Measurements from ENCODE around the gene ZNF253. TPM values are rescaled to one million over a fixed set of nuclear protein-coding genes. Genes with fewer than 3 reads are reported as not detected.

ZNF253 gene
- total RNA-seq, 1 experiment from 2014 or later = 13.7 TPM

GRCh38 chr19:19909654-19910053 lies 44.0 kb downstream of the ZNF253 start:
- H3K36me3 ChIP-seq (ENCODE audit: insufficient read depth, low read length, poor library complexity, severe bottlenecking) = no peaks in the 10 kb centered on the region
- BruUV-seq (replicated peaks) = no TSS peak
- ChIA-PET POLR2A (ENCODE audit: low non-redundant PET) (no interaction called here), CTCF (no interaction called here)
- H3K4me3 ChIP-seq (ENCODE audit: low read depth, low read length, poor library complexity, severe bottlenecking) = no peak overlapping the region
- TF ChIP-seq CTCF (conservative IDR thresholded peaks at IDR 0.05; ENCODE audit: low read depth, low read length) (no peak), EZH2 (IDR thresholded peaks at IDR 0.05; ENCODE audit: borderline replicate concordance, low read depth, low read length, poor library complexity, severe bottlenecking) (no peak)
- no peaks in the 10 kb centered on the region for H3K27me3 ChIP-seq (replicated peaks; ENCODE audit: insufficient read depth, low read depth, low read length, poor library complexity)
- H3K4me1 ChIP-seq (ENCODE audit: insufficient read depth, low read length, poor library complexity, severe bottlenecking) = no peaks in the 10 kb centered on the region
- no peak overlapping the region for H3K27ac ChIP-seq (ENCODE audit: low read depth, low read length, poor library complexity, severe bottlenecking)
- peaks cover 10% of the 10 kb centered on the region for H3K9me3 ChIP-seq (ENCODE audit: low read depth, low read length, poor library complexity, severe bottlenecking)
- no peak for DNase-seq (ENCODE audit: low spot score)
- intact Hi-C loops (cut with micrococcal nuclease; ENCODE audit: unreplicated experiment) = no loop called here

GRCh38 chr19:19911150-19911549 lies 45.5 kb downstream of the ZNF253 start:
- Histone ChIP-seq H3K4me1 (ENCODE audit: insufficient read depth, low read length, poor library complexity, severe bottlenecking) (no peaks in the 10 kb centered on the region), H3K27ac (ENCODE audit: low read depth, low read length, poor library complexity, severe bottlenecking) (no peak overlapping the region), H3K4me3 (ENCODE audit: low read depth, low read length, poor library complexity, severe bottlenecking) (no peak overlapping the region), H3K36me3 (ENCODE audit: insufficient read depth, low read length, poor library complexity, severe bottlenecking) (no peaks in the 10 kb centered on the region), H3K9me3 (ENCODE audit: low read depth, low read length, poor library complexity, severe bottlenecking) (peaks cover 10% of the 10 kb centered on the region), H3K27me3 (replicated peaks; ENCODE audit: insufficient read depth, low read depth, low read length, poor library complexity) (no peaks in the 10 kb centered on the region)
- TF ChIP-seq EZH2 (IDR thresholded peaks at IDR 0.05; ENCODE audit: borderline replicate concordance, low read depth, low read length, poor library complexity, severe bottlenecking) (no peak), CTCF (conservative IDR thresholded peaks at IDR 0.05; ENCODE audit: low read depth, low read length) (no peak)
- DNase-seq (ENCODE audit: low spot score) = no peak
- no TSS peak for BruUV-seq (replicated peaks)
- CTCF ChIA-PET = no interaction called here
- POLR2A ChIA-PET (ENCODE audit: low non-redundant PET) = no interaction called here
- intact Hi-C loops (cut with micrococcal nuclease; ENCODE audit: unreplicated experiment) = no loop called here

- intact Hi-C loops (cut with micrococcal nuclease; ENCODE audit: unreplicated experiment) = no loop called here
- Histone ChIP-seq H3K36me3 (ENCODE audit: insufficient read depth, low read length, poor library complexity, severe bottlenecking) (peaks cover 6% of the 10 kb centered on the region), H3K27ac (ENCODE audit: low read depth, low read length, poor library complexity, severe bottlenecking) (no peak overlapping the region), H3K4me1 (ENCODE audit: insufficient read depth, low read length, poor library complexity, severe bottlenecking) (no peaks in the 10 kb centered on the region), H3K9me3 (ENCODE audit: low read depth, low read length, poor library complexity, severe bottlenecking) (no peaks in the 10 kb centered on the region), H3K27me3 (replicated peaks; ENCODE audit: insufficient read depth, low read depth, low read length, poor library complexity) (no peaks in the 10 kb centered on the region), H3K4me3 (ENCODE audit: low read depth, low read length, poor library complexity, severe bottlenecking) (no peak overlapping the region)
- ChIA-PET CTCF (no interaction called here), POLR2A (ENCODE audit: low non-redundant PET) (no interaction called here)
- BruUV-seq (replicated peaks) = no TSS peak
- TF ChIP-seq CTCF (conservative IDR thresholded peaks at IDR 0.05; ENCODE audit: low read depth, low read length) (no peak), EZH2 (IDR thresholded peaks at IDR 0.05; ENCODE audit: borderline replicate concordance, low read depth, low read length, poor library complexity, severe bottlenecking) (no peak)
- no peak for DNase-seq (ENCODE audit: low spot score)
Observed at GRCh38 chr19:19914596-19914995, 48.9 kb downstream of the ZNF253 start.

Measured in A673 (cell line).